HG03354 (cell line): ENCODE data around the gene SLF2.

Experiments
- ATAC-seq: cut with Tn5 transposase; IDR thresholded peaks from one replicate; pipeline ENCODE4 v1.9.1; 2021; ENCODE audit warnings: mild to moderate bottlenecking; ENCODE audit not compliant: unreplicated experiment, poor library complexity, severe bottlenecking

Gene SLF2

GRCh38 chr10:100896876-100897461 lies 15.8 kb upstream of the SLF2 start:
- ATAC-seq = no peak

- no peak for ATAC-seq
These were observed 14.8 kb upstream of the SLF2 start for GRCh38 chr10:100897976-100898375.

DNA sequence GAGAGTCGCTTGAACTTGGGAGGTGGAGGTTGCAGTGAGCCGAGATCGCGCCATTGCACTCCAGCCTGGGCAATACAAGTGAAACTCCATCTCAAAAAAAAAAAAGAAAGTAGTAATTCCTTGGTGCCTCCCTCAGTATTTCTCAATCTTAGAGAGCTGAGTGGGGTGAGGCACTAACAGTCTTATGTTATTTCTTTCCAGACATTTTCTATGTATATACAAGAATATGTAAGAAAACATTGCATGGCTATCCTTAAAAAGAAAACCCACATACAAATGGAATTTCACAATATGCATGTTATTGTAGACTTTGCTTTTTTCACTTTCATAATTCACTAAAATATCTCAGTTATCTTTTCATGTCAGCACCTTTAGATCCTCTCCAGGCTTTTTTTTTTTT lies 13.6 kb upstream of the SLF2 start:
- no peak for ATAC-seq

DNA sequence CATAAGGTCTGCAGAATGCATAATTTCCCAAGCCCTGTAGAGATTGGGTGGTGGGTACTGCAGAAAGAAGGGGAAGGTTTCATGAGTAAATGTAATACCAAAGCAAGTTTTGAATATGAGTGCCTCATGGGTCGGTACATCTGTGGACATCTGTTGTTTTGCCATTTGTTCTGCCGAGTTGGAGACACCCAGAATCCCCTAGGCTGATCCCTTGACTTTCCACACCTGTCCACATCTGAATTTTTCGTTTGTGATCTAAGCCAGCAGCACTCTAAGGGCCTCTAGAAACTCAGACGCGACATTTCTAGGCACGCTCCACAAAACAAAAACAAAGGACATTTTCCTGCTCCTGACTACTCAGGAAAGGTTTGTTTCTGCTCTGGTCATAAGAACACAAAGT lies 11.7 kb upstream of the SLF2 start:
- ATAC-seq = no peak

DNA sequence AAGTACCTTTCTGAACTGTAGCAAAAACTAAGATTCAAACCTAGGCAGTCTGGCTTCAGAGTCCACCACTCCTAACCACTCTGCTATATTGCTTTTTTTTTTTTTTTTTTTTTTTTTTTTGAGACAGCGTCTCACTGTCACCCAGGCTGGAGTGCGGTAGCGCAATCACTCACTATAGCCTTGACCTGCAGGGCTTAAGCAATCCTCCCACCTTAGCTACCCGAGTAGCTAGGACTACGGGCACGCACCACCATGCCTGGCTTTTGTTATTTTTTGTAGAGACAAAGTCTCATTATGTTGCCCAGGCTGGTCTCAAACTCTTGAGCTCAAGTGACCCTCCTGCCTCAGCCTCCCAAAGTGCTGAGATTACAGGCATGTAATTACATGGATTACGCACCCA lies 10.1 kb upstream of the SLF2 start:
- ATAC-seq = no peak

GRCh38 chr10:100904917-100905316 lies 7.8 kb upstream of the SLF2 start:
- no peak for ATAC-seq

DNA sequence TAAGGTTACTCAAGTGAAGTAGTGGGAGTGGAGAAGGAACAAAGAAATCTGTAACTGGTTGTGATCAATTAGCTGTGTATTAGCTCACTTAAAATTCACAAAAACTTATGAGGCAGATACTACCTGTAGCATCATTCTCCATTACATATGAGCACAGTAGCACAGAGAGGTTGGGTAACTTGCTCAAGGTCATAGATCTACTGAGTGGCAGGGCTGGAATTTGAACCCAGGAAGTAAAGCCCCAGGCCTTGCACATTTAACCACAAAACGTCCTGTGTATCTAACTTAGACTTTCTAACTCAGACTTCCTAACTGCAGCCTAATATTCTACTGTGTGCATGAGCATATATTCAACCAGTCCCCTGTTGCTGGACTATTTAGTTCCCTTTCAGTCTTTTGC lies 5.6 kb upstream of the SLF2 start:
- ATAC-seq = no peak

GRCh38 chr10:100907773-100908363 lies 4.9 kb upstream of the SLF2 start:
- ATAC-seq = no peak

DNA sequence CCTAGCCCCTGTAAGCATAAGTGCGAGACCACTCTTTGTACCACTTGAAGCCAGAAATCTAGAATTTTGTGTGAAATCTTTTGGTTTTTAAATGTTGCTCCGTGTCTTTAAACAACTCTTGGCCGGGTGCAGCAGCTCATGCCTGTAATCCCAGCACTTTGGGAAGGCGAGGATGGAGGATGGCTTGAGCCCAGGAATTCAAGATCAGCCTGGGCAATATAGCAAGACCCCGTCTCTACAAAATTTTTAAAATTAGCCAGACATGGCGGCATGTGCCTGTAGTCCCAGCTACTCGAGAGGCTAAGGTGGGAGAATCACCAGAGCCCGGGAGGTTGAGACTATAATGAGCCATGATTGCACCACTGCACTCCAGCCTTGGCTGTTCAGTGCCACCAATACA lies 4.4 kb upstream of the SLF2 start:
- no peak for ATAC-seq

GRCh38 chr10:100909501-100910263 lies 3.1 kb upstream of the SLF2 start:
- no peak for ATAC-seq

- no peak for ATAC-seq
These were observed 1.3 kb upstream of the SLF2 start for GRCh38 chr10:100911472-100911871.

DNA sequence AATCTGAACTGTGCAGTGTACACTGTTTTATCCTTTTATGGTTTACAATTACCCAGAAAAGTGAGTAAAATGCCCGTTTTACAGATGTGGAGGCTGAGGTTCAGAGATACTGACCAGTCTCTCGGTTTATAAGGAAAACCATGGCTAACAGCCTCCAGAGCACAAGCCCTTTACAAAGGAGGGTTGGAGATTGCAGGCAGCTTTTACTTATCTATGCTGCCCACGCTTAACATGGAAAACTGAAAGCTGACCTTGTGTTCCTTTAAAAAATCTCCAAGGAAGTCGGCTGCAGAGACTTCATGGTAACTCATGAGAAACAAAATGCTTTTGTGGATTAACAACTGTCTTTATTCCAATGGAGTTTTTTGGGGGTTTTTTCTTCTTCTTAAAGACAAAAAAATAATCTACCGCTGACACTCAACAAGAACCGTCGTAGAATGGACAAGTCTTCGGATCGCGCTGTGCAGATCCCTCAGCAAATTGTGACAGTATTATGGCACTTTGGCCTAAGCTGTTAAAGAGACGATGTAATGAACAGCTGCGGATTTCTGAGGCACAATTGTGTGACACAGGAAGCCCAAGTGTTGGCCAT lies 654 bp upstream of the SLF2 start:
- ATAC-seq = no peak

GRCh38 chr10:100913470-100913865 lies 705 bp downstream of the SLF2 start:
- ATAC-seq = no peak

DNA sequence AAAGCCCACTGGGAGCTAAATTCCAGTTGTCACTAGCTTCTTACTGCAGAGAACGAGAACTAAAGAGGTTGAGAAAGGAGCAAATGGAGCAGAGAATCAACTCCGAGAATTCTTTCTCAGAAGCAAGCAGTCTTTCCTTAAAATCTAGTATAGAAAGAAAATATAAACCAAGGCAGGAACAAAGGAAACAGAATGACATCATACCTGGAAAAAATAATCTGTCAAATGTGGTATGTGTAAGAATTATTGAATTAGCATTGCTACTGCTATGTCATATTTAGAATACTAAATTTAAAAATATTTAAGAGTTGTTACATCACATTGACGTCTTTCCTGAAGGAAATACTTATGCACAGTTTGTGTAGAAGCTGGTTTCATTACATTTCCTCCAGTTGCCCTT lies 4.3 kb downstream of the SLF2 start:
- ATAC-seq = no peak

DNA sequence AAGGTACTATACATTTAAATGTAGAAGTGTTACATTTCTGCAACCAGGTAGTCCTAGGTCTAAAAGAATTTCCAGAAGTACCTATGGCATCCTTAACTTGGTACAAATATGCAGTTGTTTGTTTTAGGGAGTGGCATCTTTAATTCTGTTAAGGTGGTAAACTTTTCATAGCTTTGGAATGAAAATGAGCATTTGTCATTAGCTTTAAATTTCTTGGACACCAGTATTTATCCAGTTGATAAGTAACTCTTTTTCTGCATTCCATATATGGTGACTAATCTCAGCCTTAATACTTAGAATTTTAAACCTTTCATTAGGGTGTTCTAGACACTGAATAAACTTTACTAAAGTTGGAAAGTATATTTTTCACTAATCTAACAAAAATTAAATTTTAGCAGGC lies 10.8 kb downstream of the SLF2 start:
- no peak for ATAC-seq

GRCh38 chr10:100927266-100927665 lies 14.5 kb downstream of the SLF2 start:
- no peak for ATAC-seq

DNA sequence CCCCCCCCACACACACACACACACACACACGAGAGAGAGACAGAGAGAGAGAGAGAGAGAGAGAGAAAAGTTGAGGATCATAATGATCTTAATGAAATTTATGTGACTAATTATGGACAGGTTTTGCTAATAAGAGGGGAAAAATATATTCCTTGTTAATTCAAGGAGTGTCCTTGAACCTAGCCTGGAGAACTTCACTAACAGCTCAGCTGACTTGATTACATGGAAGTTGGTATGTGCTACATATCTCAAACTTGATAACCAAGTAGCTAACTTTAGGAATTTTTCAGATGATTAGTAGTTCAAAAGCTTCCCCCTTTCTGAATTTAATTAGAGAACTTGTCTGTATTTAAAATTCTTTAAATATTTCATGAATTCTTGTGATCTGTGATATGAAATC lies 15.3 kb downstream of the SLF2 start:
- ATAC-seq = no peak

GRCh38 chr10:100930368-100930767 lies 17.6 kb downstream of the SLF2 start:
- ATAC-seq = no peak

GRCh38 chr10:100934084-100934659 lies 21.4 kb downstream of the SLF2 start:
- no peak for ATAC-seq

DNA sequence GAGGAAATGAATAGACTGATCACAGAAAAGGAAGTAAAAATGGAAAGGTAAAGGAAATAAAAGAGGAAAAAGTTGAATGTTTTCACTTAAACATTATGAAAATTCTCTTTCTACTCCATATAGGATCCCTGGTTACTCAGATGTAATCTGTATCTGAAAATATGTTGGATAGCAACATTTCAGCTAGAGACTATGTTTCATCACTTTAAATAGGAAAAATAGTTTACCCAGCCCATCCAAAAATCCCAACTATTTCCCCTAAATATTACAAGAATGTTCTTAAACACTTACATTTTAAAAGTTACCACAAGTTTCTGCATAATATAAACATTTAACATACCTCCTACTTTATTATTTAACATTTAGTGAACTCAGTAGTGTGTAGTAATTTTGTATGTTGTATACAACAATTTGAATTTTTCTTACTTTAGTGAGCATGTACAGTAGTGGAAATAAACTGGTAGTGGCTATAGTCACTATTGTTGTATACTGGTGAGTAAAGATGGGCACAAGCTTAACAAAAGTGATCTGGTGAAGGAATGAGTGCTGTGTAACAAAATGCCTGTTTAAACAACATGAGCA lies 27.1 kb downstream of the SLF2 start:
- no peak for ATAC-seq
